Body of pancreas (tissue), 4 donors: ENCODE results near the gene PSMD6.

Experiments
- POLR2A ChIP-seq, 3 donors: fragments of 450-650 bp; IDR thresholded peaks; one replicate each; pipeline ENCODE4 v1.6.1; 2016; ENCODE audit warnings: antibody characterized with exemption in 3 of 3, mild to moderate bottlenecking in 2 of 3
- TF ChIP-seq, protein P1 (sequence below), 7 experiments: fragments of 450-650 bp in 4 of 7; fragments of 200-600 bp in 3 of 7; sonication (generic) in 3 of 7; IDR thresholded peaks; one replicate each; pipeline ENCODE4 v1.5.1; 2016 to 2019; ENCODE audit warnings: antibody characterized with exemption in 7 of 7

DNA sequence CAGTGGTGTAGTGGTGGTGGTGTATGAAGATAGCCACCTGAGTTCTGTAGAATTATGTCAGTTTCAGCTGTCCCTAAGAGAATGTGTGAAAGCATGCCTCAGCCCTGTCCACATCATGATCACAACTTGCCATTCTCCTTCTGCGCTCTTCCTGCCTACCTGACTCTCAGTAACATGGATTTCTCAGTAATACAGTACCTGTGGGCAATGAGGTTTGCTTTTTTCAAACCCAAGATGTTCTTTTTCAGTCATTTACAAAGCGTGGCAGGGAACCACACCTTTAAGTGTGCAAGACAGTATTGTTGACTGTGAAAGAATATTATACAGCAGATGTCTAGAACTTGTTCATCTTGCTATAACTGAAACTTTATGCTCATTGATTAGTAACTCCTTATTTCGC, 38.9 kb downstream of the PSMD6 start:
- TF ChIP-seq, protein P1, sequence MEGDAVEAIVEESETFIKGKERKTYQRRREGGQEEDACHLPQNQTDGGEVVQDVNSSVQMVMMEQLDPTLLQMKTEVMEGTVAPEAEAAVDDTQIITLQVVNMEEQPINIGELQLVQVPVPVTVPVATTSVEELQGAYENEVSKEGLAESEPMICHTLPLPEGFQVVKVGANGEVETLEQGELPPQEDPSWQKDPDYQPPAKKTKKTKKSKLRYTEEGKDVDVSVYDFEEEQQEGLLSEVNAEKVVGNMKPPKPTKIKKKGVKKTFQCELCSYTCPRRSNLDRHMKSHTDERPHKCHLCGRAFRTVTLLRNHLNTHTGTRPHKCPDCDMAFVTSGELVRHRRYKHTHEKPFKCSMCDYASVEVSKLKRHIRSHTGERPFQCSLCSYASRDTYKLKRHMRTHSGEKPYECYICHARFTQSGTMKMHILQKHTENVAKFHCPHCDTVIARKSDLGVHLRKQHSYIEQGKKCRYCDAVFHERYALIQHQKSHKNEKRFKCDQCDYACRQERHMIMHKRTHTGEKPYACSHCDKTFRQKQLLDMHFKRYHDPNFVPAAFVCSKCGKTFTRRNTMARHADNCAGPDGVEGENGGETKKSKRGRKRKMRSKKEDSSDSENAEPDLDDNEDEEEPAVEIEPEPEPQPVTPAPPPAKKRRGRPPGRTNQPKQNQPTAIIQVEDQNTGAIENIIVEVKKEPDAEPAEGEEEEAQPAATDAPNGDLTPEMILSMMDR (IDR thresholded peaks at IDR 0.05) = no peak
- no peak for TF ChIP-seq POLR2A (IDR thresholded peaks at IDR 0.05)
